Non-pigmented ciliary epithelial cell (primary cell): ENCODE measurements around the gene PITPNC1.
"Not testable (repeated sequence)": the region's sequence is repeated elsewhere in the genome, so short reads cannot be mapped to it uniquely, and the experiment has no call there.

Source experiments
- DNase-seq: peaks from one replicate; pipeline ENCODE4 v3.0.0-alpha.2; 2010; ENCODE audit warnings: low read depth

PITPNC1 gene

DNA sequence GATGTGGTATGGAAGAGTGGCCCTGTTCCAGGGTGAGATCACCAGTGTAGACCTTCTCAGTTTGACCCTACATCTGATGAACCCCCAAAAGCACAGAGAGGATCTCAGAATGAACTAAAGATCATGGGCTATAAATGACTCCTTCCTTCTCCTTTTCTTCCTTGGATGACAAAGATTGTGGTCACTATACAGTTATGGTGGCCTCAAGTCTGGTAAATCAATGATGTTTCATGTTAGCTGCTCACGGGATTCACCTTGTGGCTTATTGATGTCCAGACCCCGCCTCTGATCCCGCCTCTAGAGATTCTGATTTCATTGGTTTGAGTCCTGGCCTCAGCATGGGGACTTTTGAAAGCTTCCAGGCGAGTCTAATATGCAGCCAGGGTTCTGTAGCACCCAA, 112.2 kb downstream of the PITPNC1 start:
- DNase-seq: no peak

DNA sequence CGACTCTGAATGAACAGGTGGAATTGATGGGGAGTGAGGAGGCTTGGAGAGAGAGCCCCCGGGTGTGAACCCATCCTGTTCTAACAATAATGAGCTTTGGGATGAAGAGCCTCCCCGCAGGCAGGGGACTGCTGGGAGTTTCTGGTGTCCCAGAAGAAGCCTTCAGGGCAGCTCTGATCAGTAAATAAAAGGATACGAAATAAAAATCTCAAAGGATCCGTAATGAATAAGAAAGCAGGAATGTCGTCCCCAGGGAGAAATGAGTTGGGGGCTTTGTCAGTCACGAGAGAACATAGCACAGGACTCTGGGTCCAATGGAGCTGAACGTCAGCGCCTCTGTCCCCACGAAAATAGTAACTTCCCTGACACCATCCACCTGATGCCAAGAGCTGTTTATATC, 113.4 kb downstream of the PITPNC1 start:
- no peak for DNase-seq

DNA sequence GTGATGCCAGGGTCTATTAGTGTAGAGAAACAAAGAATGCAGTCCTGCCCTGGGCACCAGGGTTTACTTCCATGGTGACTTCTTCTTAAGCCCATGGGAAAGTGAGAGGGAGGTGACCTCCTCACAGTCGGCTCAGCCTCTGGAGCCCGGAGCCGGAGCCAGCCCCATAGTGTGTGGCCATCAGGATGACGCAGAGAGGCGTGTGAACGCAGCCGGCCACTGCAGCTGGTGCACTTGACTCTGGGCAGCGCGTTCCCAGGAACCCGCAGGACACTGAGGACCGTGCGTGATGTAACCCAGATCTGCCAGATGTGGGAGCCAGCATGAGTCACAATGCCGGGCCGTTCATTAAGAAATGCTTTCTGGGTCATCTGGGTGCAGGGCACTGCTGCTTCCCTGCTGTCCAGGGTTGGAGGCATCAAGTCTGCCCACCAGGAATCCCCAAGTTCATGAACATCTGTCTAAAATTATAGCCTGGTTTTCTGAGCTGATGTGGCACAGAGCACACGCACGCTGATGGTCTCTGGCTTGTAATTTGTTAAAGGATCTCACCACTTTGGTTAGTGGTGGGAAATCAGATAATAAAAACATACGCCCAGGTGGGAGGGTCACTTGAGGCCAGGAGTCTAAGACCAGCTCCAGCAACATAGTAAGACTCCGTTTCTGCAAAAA, 114.1 kb downstream of the PITPNC1 start:
- DNase-seq: peak; percentile 87

DNA sequence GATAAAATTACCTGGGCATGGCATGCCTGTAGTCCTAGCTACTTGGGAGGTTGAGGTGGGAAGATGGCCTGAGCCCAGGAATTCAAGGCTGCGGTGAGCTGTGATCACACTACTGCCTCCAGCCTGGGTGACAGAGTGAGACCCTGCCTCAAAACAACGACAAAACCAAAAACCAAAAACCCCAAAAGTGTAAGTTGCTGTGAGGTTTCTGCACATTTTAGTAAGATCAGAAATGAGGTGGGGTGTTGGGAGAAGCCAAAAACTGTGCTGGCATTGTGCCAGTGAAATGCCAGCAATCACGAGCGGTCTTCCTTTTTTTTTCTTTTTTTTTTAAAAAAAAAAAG, 114.6 kb downstream of the PITPNC1 start:
- no peak for DNase-seq

DNA sequence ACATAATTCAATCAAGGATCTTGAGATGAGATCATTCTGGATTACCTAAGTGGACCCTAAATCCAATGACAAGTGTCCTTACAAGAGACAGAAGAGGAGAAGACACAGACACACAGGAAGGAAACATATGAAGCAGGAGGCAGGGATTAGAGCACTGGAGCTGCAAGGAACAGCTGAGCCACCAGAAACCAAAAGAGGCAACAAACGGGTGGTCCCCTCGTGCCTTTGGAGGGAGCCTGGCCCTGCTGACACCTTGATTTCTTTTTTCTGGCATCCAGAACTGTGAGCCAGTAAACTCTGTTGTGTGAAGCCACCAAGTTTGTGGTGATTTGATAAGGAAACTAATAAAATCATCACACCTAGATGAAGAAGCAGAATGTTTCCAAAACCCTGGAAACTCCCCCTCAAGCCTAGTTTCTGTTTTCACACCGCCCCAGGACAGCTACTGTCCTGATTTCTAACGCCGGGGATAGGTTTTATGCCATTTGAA, 115.2 kb downstream of the PITPNC1 start:
- no peak for DNase-seq

DNA sequence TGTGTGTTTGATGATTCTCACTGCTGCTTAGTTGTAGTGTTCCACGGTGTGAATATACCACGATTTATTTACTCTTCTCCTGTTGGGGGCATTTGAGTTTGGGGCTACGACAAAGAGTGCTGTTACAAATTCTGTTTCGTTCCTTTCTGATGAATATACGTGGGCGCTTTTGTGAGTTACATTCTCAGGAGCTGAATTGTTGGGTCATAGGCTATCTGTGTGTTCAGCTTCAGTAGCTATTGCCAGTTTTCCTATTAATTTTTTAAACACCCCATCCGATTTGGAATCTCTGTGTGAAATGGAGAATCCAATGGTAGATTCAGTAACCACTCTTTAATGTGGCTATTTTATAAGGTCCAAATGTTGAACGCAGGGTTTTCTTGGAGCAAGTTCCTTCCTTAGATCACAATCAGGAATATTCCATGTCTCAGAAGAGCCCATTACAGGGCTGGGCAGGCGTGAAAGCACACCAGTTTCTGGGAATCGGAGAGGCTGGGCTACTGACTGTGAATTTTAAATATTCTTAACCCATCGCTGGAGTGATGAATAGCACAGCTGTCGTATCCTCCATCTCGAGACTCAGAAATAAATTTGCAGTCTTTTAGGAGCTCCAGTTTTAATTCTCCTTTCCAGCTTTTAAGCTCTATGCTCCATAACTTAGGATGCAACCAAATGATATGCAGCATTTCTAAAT, 115.9 kb downstream of the PITPNC1 start:
- no peak for DNase-seq

DNA sequence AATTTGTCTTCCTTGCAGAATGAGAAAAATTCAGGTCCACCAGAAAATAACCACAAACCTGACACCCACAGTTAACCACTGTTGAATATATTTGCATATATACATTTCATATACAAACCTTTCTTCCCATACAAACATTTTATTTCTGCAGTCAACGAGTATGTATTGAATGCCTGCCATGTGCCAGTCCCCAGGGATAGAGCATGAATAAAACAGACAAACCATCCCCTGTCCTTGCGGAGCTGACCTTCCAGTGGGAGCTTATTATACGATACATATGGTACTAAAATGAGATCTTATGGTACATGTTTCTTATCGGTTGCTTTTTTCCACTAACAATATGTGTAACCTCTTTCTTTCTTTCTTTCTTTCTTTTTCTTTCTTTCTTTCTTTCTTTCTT, 116.7 kb downstream of the PITPNC1 start:
- DNase-seq: no peak

DNA sequence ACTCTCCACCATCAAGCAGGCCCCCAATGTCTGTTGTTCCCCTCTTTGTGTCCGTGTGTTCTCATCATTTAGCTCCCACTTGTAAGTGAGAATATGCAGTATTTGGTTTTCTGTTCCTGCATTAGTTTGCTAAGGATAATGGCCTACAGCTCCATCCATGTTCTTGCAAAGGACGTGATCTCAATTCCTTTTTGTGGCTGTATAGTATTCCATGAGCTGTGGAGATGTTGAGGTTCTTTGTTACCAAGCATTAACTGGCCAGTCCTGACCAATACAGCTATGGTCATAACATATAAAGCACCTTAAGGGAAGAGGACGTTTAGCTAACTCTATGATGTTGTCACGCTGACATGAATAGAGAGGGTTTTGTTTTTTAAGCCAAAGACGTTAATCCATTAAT, 118.5 kb downstream of the PITPNC1 start:
- DNase-seq: not testable (repeated sequence)

DNA sequence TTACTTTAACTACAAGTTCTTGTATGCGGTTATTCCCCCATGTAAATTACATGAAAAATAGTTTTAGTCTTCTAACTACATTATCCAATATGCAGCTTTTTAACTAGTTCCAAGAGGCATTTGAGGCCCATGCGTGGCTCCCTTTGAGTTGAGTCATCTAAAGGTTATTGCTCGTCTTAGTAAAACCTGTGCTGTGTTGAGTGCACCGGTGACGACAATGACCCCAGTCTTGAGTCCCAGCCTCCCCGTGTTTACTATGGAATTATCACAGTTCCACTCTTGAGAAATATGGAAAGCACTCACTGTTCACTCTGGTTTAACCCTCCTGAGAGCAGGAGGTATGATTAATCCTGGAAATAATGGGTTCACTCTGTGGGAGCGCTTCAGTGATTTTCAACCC, 119.2 kb downstream of the PITPNC1 start:
- DNase-seq: no peak

DNA sequence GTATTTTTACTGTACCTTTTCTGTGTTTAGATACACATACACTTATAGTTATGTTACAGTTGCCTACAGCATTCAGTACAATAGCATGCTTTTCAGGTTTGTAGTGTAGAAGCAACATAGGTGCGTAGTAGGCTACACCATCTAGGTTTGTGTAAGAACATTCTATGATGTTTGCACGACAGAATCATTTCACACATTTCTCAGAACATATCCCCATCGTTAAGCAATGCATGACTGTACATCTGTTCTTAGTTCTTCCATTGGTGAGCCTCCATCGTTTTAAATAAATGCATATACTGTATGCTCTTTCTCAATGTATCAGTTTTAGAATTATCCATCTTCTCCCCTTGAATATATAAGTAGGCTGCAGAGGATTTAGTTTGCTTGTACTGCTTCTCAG, 122.6 kb downstream of the PITPNC1 start:
- no peak for DNase-seq

DNA sequence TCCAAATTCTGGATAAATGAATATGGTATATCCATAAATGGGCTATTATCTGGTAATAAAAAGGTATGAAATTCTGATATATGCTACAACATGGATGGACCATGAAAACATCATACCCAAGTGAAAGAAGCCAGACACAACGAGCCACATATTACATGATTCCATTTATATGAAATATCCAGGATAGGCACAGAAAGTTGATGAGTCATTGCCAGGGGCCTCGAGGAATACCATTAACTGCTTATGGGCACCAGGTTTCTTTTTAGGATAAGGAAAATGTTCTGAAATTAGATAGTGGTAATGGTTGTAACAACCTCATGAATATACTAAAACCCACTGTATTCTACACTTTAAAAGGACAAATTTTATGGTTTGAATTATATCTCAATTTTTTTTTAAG, 123.2 kb downstream of the PITPNC1 start:
- no peak for DNase-seq

DNA sequence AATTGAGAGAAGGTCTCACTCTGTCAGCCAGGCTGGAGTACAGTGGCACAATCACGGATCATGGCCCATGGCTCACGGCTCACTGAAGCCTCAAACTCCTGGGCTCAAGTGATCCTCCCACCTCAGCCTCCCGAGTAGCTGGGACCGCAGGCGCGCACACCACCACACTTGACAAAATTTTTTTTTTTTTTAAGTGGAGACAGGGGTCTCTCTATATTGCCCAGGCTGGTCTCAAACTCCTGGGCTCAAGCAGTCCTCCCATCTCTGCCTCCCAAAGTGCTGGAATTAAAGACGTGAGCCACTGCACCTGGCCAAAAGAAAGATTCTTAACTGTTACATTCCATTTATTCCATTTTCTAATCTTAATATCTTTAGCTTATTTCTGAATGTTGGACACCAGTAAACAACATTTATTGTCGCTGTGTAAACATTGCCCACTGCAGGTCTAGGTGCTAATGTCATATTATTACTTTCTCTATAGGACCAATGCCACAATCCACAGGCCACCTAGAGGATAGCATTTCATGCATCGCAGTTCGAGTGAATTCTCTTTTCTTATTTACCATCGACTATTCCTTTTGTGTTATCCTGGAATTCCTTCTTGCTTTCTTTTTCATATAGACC, 123.7 kb downstream of the PITPNC1 start:
- no peak for DNase-seq

DNA sequence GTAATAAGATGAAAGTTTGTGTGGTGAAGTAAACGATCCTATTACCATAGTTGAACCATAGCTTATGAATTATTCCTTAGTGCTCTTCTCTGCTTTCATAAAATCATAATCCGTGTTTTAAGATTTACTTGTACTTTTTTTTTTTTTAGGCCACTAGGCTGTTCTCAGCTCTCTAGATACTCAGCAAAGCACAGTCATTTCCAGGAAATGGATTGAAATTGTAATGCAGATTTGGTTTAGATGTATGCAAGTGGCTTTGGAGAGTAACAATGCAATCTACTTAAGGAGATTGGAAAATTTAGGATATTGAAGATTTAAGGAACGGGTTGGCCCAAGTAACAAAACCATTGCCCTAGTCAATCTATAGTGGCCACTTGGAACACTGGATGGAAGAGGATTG, 125.1 kb downstream of the PITPNC1 start:
- no peak for DNase-seq

DNA sequence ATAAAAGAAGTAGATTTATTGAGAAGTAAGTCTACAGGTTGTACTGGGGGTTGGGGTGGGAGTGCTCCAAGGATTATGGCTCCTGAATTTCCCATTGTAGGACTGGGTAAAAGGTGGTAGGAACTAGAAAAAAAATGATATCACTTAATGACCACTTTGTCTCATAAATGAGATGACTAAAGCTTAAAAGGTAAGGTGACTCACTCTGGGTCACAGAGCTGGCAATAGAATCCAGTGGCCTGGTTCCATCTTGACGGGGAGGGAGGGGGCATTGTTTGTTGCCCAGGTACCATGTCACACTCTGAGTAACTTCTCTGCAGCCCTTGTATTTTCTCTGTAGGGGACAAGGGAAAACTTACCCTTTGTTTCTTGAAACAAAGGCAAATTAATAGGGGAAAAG, 126.1 kb downstream of the PITPNC1 start:
- no peak for DNase-seq

DNA sequence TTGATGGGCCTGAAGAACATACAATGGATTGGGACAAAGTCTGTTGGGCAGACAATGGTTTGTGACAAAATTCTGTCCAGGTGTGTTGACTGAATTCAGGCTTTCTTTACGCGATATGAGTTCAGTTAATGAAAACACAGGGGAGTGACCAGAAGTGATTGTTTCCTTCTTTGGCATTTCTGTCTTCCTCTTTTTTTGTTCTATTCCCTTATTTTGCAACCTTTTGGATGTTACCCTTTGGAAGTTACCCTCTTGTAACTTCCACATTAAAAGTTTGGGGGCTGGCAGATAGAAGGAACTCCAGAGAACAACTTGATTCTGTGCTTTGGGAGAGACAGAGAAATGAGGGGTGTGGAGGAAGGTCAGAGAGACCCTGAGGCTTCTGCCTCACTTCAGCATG, 126.7 kb downstream of the PITPNC1 start:
- no peak for DNase-seq

DNA sequence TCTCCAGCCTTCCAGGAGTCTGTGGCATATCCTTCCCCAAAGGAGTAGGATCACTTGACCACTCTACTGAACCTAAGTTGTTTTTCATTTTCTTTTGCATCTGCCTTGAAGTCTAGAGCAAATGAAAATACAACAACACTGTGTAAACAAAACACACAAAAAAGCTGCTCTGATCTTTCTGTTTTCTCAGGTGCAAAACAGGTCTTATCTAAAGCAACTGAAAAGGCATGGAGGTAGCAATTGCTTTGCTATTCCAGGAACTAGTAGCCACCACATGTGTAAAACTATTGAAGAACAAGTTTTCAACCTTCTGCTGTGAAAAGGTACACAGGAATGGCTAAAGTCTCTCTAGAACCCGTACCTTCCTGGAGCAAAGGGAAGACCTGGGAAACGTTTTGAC, 127.1 kb downstream of the PITPNC1 start:
- DNase-seq: no peak

DNA sequence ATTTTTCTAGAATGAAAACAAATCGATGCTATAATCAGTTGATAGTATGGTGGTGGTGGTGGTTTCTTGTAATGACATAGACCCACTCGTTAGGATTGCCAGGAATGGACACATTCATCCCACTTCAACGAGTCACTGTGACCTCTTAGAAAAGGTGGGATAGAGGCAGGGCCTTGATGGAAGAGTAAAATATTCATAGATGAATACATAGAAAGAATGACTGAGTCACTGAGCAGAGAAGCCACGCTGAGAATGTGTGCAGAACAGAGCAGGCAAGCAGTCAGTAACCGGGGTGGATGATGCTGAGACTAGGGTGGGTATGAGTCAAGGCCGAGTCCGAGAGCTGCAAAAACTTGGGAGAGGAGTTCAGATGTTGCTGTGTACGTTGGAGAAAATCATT, 129.9 kb downstream of the PITPNC1 start:
- peak; percentile 63 for DNase-seq

DNA sequence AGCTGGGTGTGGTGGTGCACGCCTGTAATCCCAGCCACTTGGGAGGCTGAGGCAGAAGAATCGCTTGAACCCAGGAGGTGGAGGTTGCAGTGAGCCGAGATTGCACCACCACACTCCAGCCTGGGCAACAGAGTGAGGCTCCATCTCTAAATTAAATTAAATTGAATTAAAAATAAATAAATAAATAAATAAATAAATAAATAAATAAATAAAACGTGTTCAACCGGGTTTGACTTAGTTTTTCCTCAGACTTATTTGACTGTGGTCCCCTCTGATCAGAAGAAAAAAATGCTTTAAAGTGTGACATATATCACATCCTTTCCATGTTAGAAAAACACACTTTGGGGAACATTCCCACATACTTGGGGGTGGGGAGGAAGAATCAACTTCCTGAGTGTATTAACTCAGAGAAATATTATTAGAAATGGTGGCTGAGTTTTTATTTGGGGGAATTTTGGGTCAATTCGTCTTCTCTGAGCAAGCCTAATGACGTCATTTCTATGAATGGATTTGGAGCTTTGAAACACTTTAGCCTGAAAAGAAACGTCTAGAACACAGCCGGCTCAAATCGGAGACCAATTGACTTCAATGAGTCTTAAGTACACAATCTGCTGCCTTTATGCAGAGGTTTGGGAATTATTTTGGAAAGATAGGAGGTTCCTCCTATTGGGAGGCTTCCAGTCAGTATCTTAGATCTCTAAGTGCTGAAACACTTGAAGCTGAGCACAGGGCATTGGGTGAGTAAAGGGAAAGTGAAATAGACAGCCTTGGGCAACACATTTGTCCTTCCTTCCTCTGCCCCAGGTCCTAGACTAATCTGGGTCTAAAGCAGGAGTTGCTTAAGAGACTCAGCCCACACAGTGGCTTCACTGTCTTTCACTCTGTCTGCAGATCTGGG, 132.6 kb downstream of the PITPNC1 start:
- DNase-seq: no peak

DNA sequence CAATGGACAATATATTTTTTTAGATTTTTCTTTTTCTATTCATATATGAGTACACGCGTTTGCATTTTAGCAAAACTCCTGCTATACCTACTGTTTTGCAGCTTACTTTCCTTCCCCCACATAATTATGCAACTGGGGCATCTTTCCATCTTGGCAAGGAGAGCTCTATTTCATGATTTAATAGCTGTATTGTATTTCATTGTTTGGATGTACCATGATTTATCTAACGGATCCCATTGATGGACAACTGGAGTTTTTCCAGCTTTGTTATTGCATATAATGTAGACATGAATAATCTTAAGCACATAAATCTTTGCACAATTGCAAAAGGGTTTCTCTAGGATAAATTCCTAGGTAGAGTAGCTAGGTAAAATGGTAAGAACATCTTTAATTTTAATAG, 133.9 kb downstream of the PITPNC1 start:
- DNase-seq: no peak

DNA sequence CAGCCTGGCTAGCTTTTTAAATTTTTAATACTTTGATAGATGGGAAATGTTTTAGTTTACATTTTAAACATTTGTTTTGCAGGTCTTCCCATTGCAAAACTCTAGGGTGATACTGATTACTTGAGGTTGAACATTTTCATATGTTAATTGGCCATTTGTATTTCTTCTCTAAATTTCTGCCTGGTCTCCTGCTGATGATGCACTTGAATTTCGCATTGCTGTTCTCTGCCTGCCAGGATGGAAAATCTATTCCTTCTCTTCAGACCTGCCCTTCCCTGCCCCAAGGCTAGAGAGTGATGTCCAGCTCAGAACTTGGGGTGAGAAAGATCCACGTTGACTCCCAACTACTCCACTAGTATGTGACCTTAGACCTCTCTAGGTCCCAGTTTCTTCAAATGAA, 134.7 kb downstream of the PITPNC1 start:
- DNase-seq: no peak

DNA sequence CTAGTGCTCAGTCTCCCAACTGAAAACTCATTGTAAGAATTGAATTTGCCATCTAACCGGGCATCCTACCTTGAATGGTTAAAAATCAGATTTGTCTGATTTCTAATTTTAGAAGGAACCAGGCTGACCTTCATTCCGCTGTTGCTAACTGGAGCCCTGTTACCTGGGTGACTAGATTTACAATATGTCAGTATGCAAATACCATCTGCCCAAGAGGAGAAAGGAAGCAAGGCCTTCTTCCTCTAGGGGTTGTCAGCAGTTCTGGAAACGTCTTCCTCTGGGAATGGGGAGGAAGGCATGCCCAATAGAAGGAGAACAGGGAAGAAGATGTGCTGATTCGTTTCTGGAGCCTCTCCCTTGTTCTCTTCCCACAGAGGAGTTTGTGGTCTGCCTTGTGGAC, 137.9 kb downstream of the PITPNC1 start:
- no peak for DNase-seq

DNA sequence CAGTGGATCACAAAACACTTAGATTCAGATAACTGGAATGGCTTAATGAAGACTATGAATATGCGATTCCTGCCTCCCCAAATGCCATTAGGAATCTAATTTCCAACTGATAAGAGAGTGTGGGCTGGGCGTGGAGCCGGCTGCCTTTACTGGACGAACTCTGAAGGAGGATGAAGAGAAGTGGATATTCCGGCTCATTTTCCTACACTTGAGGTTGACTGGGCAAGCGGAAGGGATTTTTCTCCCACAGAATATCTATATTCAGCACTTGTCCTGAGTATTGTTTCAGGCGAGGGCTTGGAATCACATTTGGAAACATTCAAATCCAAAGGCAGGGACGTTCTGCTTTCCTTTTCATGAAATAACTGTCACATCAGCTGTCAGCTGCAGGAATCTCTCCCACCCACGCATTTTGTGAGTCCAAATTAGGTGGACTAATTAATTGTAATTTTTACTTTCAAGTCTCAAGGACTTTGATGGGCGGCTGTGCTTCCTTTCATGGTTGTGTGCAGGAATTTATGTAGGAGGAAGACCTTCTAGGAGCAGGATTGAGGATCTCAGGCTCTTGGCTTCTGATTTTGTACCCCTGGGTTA, 138.5 kb downstream of the PITPNC1 start:
- DNase-seq: no peak
